GM23338 (cell line): ENCODE data around the gene HSPA14. TPM values are rescaled to one million over a fixed set of nuclear protein-coding genes. Genes with fewer than 3 reads are reported as not detected.

Experiments
- ATAC-seq: fragments of 200-7000 bp; cut with Tn5 transposase; 3 replicates; pipeline ENCODE4 v1.9.1; 2020
- DNase-seq: peaks from one replicate; pipeline ENCODE4 v3.0.0-alpha.2; 2015; ENCODE audit warnings: low spot score
- H2AFZ ChIP-seq: fragments of 200-600 bp; sonication (generic); 2 replicates; pipeline ENCODE4 v1.8.0; 2016; ENCODE audit warnings: antibody characterized with exemption, mild to moderate bottlenecking, moderate library complexity
- H3F3A ChIP-seq: fragments of 200-600 bp; sonication (generic); replicated peaks from 2 replicates; pipeline ENCODE4 v1.8.0; 2017; ENCODE audit warnings: antibody characterized with exemption, mixed run types, low read depth
- H3K27ac ChIP-seq: fragments of 200-600 bp; sonication (generic); 2 replicates; pipeline ENCODE4 v1.6.1; 2016; ENCODE audit warnings: low read depth
- H3K27me3 ChIP-seq: fragments of 200-600 bp; sonication (generic); 2 replicates; pipeline ENCODE4 v1.8.0; 2016; ENCODE audit warnings: mild to moderate bottlenecking, mixed run types, moderate library complexity; ENCODE audit not compliant: insufficient read depth
- H3K36me3 ChIP-seq: fragments of 200-600 bp; sonication (generic); 2 replicates; pipeline ENCODE4 v1.8.0; 2016; ENCODE audit warnings: mild to moderate bottlenecking; ENCODE audit not compliant: insufficient read depth
- H3K4me1 ChIP-seq: fragments of 200-600 bp; sonication (generic); 2 replicates; pipeline ENCODE4 v1.8.0; 2016; ENCODE audit warnings: mild to moderate bottlenecking, moderate library complexity; ENCODE audit not compliant: insufficient read depth
- H3K4me2 ChIP-seq: fragments of 200-600 bp; sonication (generic); 2 replicates; pipeline ENCODE4 v1.7.1; 2017; ENCODE audit warnings: mixed run types
- H3K4me3 ChIP-seq: fragments of 200-600 bp; sonication (generic); 2 replicates; pipeline ENCODE4 v1.6.1; 2016; ENCODE audit warnings: mixed run types
- H3K79me2 ChIP-seq: fragments of 200-600 bp; sonication (generic); replicated peaks from 2 replicates; pipeline ENCODE4 v1.8.0; 2017; ENCODE audit warnings: mild to moderate bottlenecking; ENCODE audit not compliant: insufficient read depth
- H3K9me2 ChIP-seq: fragments of 200-600 bp; sonication (generic); 2 replicates; pipeline ENCODE4 v1.8.0; 2017; ENCODE audit not compliant: insufficient read depth
- H4K20me1 ChIP-seq: fragments of 200-600 bp; sonication (generic); replicated peaks from 2 replicates; pipeline ENCODE4 v1.8.0; 2017; ENCODE audit warnings: mild to moderate bottlenecking; ENCODE audit not compliant: insufficient read depth
- H3K27ac Mint-ChIP-seq: 2 replicates; pipeline ENCODE4 v1.8.0; 2020; ENCODE audit warnings: inconsistent platforms, mild to moderate bottlenecking, moderate library complexity, mixed read lengths
- H3K27me3 Mint-ChIP-seq: 3 replicates; pipeline ENCODE4 v1.8.0; 2022; ENCODE audit warnings: low read depth, mild to moderate bottlenecking, moderate library complexity, mixed read lengths, inconsistent platforms; ENCODE audit not compliant: insufficient read depth, poor library complexity
- H3K36me3 Mint-ChIP-seq: 3 replicates; pipeline ENCODE4 v1.8.0; 2021; ENCODE audit warnings: low read depth, mild to moderate bottlenecking, inconsistent platforms, moderate library complexity, mixed read lengths
- H3K4me1 Mint-ChIP-seq: 3 replicates; pipeline ENCODE4 v1.8.0; 2020; ENCODE audit warnings: mild to moderate bottlenecking, inconsistent platforms, mixed read lengths
- H3K4me3 Mint-ChIP-seq: 3 replicates; pipeline ENCODE4 v1.8.0; 2021; ENCODE audit warnings: moderate library complexity, mild to moderate bottlenecking, inconsistent platforms, mixed read lengths
- H3K9me3 Mint-ChIP-seq: 3 replicates; pipeline ENCODE4 v1.8.0; 2020; ENCODE audit warnings: moderate library complexity, mild to moderate bottlenecking, inconsistent platforms, mixed read lengths
- CTCF ChIP-seq, 2 experiments: fragments of 200-600 bp in 1 of 2; sonication (generic) in 1 of 2; conservative IDR thresholded peaks; 2 replicates each; pipeline versions ENCODE4 v1.5.1 to v1.6.1; 2016 to 2017; ENCODE audit warnings: antibody characterized with exemption in 2 of 2, low read depth in 2 of 2, mild to moderate bottlenecking in 2 of 2, moderate library complexity in 1 of 2
- EZH2 ChIP-seq: fragments of 200-600 bp; sonication (generic); IDR thresholded peaks from one replicate; pipeline ENCODE4 v1.8.0; 2017; ENCODE audit warnings: antibody characterized with exemption, mild to moderate bottlenecking, low read depth; ENCODE audit not compliant: unreplicated experiment
- JUNB ChIP-seq: IDR thresholded peaks from one replicate; pipeline ENCODE4 v1.6.1; 2016; ENCODE audit warnings: antibody characterized with exemption; ENCODE audit not compliant: unreplicated experiment
- NANOG ChIP-seq: IDR thresholded peaks from 2 replicates; pipeline ENCODE4 v1.6.1; 2016; ENCODE audit warnings: antibody characterized with exemption, borderline replicate concordance
- POLR2AphosphoS5 ChIP-seq: IDR thresholded peaks from 2 replicates; pipeline ENCODE4 v1.6.1; 2016; ENCODE audit warnings: antibody characterized with exemption, low read depth
- REST ChIP-seq: IDR thresholded peaks from one replicate; pipeline ENCODE4 v1.6.1; 2018; ENCODE audit warnings: antibody characterized with exemption; ENCODE audit not compliant: unreplicated experiment
- STAT1 ChIP-seq: IDR thresholded peaks from one replicate; pipeline ENCODE4 v1.6.1; 2016; ENCODE audit warnings: antibody characterized with exemption; ENCODE audit not compliant: unreplicated experiment
- ZNF114 ChIP-seq: fragments of 250-450 bp; sonication (Bioruptor Pico); IDR thresholded peaks from 2 replicates; pipeline ENCODE4 v1.5.0; 2020; ENCODE audit warnings: mild to moderate bottlenecking, moderate library complexity
- ZNF462 ChIP-seq: fragments of 250-450 bp; sonication (Bioruptor Pico); IDR thresholded peaks from 2 replicates; pipeline ENCODE4 v1.5.0; 2020; ENCODE audit warnings: mild to moderate bottlenecking, moderate library complexity
- polyA plus RNA-seq: library from polyadenylated mRNA; unstranded; fragments of >200 nt; fragmentation: Nextera tagmentation; extraction: Ambion mirVana; gene quantifications from 2 replicates; pipeline ENCODE4 v1.2.1, GENCODE V29; 2016
- total RNA-seq: library from RNA; depleted of rRNA; stranded (reverse); fragments of >200 nt; shearing (Covaris generic); gene quantifications from 2 replicates; pipeline ENCODE4 v1.2.3, GENCODE V29; 2014

Gene HSPA14
- total and polyA plus RNA-seq, 2 experiments from 2014 or later = 32.4 to 46.5 TPM

GRCh38 chr10:14858338-14858960 lies 20.3 kb downstream of the HSPA14 start:
- no peaks in the 10 kb centered on the region for H3K27me3 ChIP-seq
- H3K27me3 Mint-ChIP-seq = peaks cover 2% of the 10 kb centered on the region
- no peaks in the 10 kb centered on the region for H3K79me2 ChIP-seq
- TF ChIP-seq ZNF462 (no peak), POLR2AphosphoS5 (no peak), STAT1 (no peak), NANOG (no peak), EZH2 (no peak)
- no peak for ATAC-seq
- no peaks in the 10 kb centered on the region for H3K9me2 ChIP-seq
- H3F3A ChIP-seq = no peaks in the 10 kb centered on the region
- no peak overlapping the region for H3K4me2 ChIP-seq
- no peak overlapping the region for H3K4me3 ChIP-seq
- no peaks in the 10 kb centered on the region for H3K4me1 ChIP-seq
- H3K27ac ChIP-seq = no peak overlapping the region
- no peak for DNase-seq
- no peak overlapping the region for H2AFZ ChIP-seq
- no peaks in the 10 kb centered on the region for H4K20me1 ChIP-seq
- no peaks in the 10 kb centered on the region; the same call in 2 of the 3 replicates for H3K9me3 Mint-ChIP-seq
- no peaks in the 10 kb centered on the region; the same call in 1 of the 2 replicates for H3K36me3 ChIP-seq
- no peaks in the 10 kb centered on the region for H3K4me1 Mint-ChIP-seq
- peaks cover 35% of the 10 kb centered on the region for H3K36me3 Mint-ChIP-seq
- H3K4me3 Mint-ChIP-seq = no peak overlapping the region
- no peak overlapping the region for H3K27ac Mint-ChIP-seq

GRCh38 chr10:14859043-14859442 lies 20.9 kb downstream of the HSPA14 start:
- no peaks in the 10 kb centered on the region for H3K79me2 ChIP-seq
- no peak overlapping the region for H3K4me3 ChIP-seq
- no peak overlapping the region for H2AFZ ChIP-seq
- DNase-seq (no peak), ATAC-seq (no peak)
- H3F3A ChIP-seq = no peaks in the 10 kb centered on the region
- H3K36me3 ChIP-seq = no peaks in the 10 kb centered on the region; the same call in 1 of the 2 replicates
- Mint-ChIP-seq H3K27me3 (peaks cover 2% of the 10 kb centered on the region), H3K4me3 (no peak overlapping the region), H3K27ac (no peak overlapping the region), H3K9me3 (no peaks in the 10 kb centered on the region; the same call in 2 of the 3 replicates), H3K36me3 (peaks cover 38% of the 10 kb centered on the region), H3K4me1 (no peaks in the 10 kb centered on the region)
- no peaks in the 10 kb centered on the region for H4K20me1 ChIP-seq
- H3K27ac ChIP-seq = no peak overlapping the region
- H3K4me1 ChIP-seq = no peaks in the 10 kb centered on the region
- no peak overlapping the region for H3K4me2 ChIP-seq
- H3K27me3 ChIP-seq = no peaks in the 10 kb centered on the region
- TF ChIP-seq REST (no peak), JUNB (no peak), NANOG (no peak), POLR2AphosphoS5 (no peak), ZNF114 (no peak), CTCF (conservative IDR thresholded peaks at IDR 0.05; ENCODE audit: low read depth in 2 of 2) (no peak)
- no peaks in the 10 kb centered on the region for H3K9me2 ChIP-seq
